ENCODE results near the gene XKR7.
A peak's percentile ranks its signal among the peaks of the same experiment; 100 is the strongest.

Gene XKR7

DNA sequence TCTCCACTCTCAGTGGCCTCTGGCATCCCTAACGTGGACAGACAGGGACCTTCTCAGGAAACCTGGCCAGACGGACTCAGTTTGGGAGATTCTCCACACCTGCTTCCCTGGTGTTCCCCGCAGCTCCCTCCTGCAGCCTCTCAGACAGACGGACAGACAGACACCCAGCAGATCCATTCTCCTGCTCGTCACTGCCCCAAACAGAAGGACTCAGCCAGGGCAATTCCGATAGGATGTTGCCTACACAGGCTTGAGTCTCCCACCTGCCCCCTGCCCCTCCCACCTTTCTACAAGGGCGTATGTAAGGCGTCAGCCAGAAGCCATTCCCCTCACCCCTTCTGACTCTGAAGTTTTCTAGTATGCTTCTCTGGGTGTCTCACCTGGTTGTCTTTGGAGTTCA, 42.7 kb downstream of the XKR7 start:
- no peak for DNase-seq (ENCODE audit: low read depth)
- no peak overlapping the region for H3K4me3 ChIP-seq (ENCODE audit: low read depth, low read length)
- TF ChIP-seq, protein P1, sequence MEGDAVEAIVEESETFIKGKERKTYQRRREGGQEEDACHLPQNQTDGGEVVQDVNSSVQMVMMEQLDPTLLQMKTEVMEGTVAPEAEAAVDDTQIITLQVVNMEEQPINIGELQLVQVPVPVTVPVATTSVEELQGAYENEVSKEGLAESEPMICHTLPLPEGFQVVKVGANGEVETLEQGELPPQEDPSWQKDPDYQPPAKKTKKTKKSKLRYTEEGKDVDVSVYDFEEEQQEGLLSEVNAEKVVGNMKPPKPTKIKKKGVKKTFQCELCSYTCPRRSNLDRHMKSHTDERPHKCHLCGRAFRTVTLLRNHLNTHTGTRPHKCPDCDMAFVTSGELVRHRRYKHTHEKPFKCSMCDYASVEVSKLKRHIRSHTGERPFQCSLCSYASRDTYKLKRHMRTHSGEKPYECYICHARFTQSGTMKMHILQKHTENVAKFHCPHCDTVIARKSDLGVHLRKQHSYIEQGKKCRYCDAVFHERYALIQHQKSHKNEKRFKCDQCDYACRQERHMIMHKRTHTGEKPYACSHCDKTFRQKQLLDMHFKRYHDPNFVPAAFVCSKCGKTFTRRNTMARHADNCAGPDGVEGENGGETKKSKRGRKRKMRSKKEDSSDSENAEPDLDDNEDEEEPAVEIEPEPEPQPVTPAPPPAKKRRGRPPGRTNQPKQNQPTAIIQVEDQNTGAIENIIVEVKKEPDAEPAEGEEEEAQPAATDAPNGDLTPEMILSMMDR (IDR thresholded peaks at IDR 0.05; ENCODE audit: low read depth, low read length, missing control alignments), result no peak

DNA sequence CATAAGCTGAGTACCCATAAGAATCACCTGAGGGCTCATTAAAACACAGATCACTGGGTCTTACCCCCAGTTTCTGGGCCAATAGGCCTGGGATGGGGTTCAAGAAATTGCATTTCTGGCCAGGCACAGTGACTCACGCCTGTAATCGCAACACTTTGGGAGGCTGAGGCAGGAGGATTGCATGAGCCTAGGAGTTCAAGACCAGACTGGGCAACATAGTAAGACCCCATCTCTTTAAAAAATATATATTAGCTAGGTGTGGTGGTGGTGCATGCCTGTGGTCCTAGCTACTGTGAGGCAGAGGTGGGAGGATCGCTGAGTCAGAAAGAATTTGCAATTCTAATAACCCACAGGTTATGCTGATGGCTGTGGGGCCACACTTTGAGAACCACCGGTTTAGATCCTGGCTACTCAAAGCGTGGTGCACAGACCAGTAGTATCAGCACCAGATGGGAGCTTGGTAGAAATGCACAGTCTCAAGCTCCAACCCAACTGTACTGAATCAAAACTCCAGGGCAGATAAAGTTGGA, 44.3 kb downstream of the XKR7 start:
- TF ChIP-seq, protein P1 (IDR thresholded peaks at IDR 0.05; ENCODE audit: low read depth, low read length, missing control alignments), result no peak
- DNase-seq (ENCODE audit: low read depth), result no peak

DNA sequence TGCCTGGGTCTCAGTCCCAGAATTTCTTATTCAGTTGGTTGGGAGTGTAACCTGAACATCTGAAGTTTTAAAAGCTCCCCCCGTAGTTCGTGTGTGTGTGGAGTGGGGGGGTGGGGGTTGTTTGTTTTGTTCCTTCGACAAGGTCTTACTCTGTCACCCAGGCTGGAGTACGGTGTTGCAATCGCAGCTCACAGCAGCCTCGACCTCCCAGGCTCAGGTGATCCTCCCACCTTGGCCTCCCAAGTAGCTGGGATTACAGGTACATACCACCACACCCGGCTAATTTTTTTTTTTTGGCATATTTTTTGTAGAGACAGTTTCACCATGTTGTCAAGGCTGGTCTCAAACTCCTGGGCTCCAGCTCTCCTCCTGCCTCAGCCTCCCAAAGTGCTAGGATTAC, 45.4 kb downstream of the XKR7 start:
- H3K4me3 ChIP-seq (ENCODE audit: low read depth, low read length), result no peak overlapping the region
- DNase-seq (ENCODE audit: low read depth), result no peak
- TF ChIP-seq, protein P1 (IDR thresholded peaks at IDR 0.05; ENCODE audit: low read depth, low read length, missing control alignments), result no peak

More for the DNA sequence above, 44.3 kb downstream of the XKR7 start:
- H3K4me3 ChIP-seq (ENCODE audit: low read depth, low read length), result no peak overlapping the region

DNA sequence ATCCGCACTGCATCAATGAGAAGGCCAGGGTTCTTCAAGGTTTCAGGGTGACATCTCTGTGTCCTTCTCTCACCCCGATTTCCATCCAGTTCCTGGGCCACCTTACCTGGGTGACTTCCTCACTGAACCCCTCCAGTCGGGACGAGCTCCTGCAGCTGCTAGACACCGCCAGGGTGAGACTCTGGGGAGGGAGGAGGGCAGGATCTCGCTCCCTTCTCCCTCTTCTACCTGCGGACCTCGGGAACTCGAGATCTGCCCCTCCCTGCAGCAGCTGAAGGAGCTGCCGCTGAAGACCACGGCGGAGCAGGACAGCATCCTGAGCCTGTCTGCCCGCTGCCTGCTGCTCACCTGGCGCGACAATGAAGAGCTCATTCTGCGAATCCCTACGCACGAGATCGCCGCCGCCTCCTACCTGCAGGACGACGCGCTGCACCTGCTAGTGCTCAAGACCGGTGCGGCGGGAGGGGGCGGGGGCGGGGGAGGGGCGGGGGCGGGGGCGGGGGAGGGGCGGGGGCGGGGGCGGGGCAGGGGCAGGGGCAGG, 49.8 kb downstream of the XKR7 start:
- TF ChIP-seq, protein P1 (IDR thresholded peaks at IDR 0.05; ENCODE audit: low read depth, low read length, missing control alignments), result peak; percentile 33
- H3K4me3 ChIP-seq (ENCODE audit: low read depth, low read length), result no peak overlapping the region
- no peak for DNase-seq (ENCODE audit: low read depth)

DNA sequence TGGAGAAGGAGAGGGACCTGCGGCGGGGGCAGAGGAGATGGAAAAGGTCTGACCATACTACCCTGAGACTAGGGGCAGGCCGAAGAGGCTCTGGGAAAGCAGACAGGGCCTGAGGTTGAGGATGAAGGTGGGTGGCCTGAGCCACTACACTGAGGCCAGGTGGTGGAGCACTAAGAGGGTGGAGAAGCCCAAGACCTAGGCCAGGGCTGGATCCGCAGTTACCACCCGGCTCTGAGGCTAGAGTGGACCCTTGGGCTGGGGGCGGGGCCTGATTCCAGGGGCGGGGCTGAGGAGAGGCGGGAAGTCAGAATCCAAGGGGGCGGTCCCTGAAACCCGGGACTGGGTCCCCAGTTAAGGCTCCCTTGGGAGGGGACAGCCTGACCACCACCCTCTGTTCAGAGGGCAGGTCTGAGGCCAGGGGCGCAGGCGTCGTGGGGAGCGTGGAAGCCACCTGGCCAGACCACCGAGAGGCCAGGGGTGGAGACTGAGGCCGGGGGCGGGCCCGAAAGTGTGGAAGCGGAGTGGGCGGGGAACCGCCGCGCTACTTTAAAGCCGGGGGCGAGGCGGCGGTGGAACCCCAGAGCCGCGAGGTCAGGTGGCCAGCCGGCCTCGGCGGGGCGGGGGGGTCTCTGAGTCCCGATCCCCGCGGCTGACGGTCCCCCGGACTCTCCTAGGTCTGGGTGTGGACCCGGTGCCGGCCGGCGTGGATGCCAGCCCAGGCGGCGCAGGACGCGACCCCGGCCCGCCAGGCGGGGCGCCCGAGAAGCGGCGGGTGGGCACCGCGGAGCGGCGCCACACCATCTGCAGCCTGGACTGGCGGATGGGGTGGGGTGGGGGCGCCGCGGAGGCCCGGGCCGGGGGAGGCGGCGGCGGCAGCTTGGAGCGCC, 50.6 kb downstream of the XKR7 start:
- TF ChIP-seq, protein P1 (IDR thresholded peaks at IDR 0.05; ENCODE audit: low read depth, low read length, missing control alignments), result peak; percentile 6
- no peak for DNase-seq (ENCODE audit: low read depth)
- H3K4me3 ChIP-seq (ENCODE audit: low read depth, low read length), result peak overlapping the region; percentile 60

DNA sequence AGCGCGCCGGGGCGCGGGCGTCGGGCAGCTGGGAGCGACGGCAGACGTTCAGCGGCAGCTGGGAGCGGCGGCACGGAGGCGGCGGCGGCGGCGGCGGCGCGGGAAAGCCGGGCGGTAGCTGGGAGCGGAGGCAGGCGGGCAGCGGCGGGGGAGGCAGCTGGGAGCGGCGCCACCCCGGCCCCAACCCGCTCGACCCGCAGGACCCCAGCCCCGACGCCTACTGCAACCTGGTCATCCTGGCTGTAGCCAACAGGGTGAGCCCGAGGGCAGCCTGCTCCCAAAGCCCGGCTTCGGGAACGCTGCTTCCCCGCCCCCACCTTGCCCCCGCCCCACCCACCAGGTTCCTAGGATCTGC, 51.2 kb downstream of the XKR7 start:
- no peak overlapping the region; the same call in 1 of the 2 replicates for H3K4me3 ChIP-seq (ENCODE audit: low read depth, low read length)
- no peak for DNase-seq (ENCODE audit: low read depth)
- TF ChIP-seq, protein P1 (IDR thresholded peaks at IDR 0.05; ENCODE audit: low read depth, low read length, missing control alignments), result no peak

Data from GM12864 (cell line).